K562 (cell line): ENCODE results near the gene LOXL3. TPM values are rescaled to one million over a fixed set of nuclear protein-coding genes. Genes with fewer than 3 reads are reported as not detected.

ENCODE experiments used
- CXXC5 ChIP-seq: fragments of 250-450 bp; sonication (Bioruptor Pico); IDR thresholded peaks from 2 replicates; pipeline ENCODE4 v1.8.0; 2022; ENCODE audit warnings: inconsistent platforms, mild to moderate bottlenecking, moderate library complexity
- E2F3 ChIP-seq: fragments of 250-450 bp; sonication (Bioruptor Pico); IDR thresholded peaks from 2 replicates; pipeline ENCODE4 v1.4.0; 2020; ENCODE audit warnings: mild to moderate bottlenecking
- HDAC1 ChIP-seq, 2 experiments: fragments of 450-650 bp; IDR thresholded peaks; 2 replicates each; pipeline ENCODE4 v1.6.1; 2016 to 2017; ENCODE audit warnings: inconsistent platforms in 1 of 2, mild to moderate bottlenecking in 1 of 2, moderate library complexity in 1 of 2
- SNRNP70 ChIP-seq: fragments of 200-400 bp; formaldehyde crosslinking; optimal IDR thresholded peaks from 2 replicates; pipeline ENCODE3; 2017; ENCODE audit warnings: low read depth, low read length
- TBP ChIP-seq: optimal IDR thresholded peaks from 2 replicates; pipeline ENCODE3; 2011; ENCODE audit warnings: low read depth, low read length, improper control_type of control experiment
- ZBTB7A ChIP-seq: IDR thresholded peaks from 2 replicates; pipeline ENCODE4 v1.6.1; 2011; ENCODE audit warnings: low read depth, mild to moderate bottlenecking, low read length, moderate library complexity, borderline replicate concordance; ENCODE audit not compliant: control insufficient read depth
- ZNF184 ChIP-seq: sonication (generic); formaldehyde crosslinking; IDR thresholded peaks from 2 replicates; pipeline ENCODE4 v1.5.0; 2020; ENCODE audit warnings: missing genetic modification reagents
- ZNF263 ChIP-seq: sonication (generic); formaldehyde crosslinking; IDR thresholded peaks from 2 replicates; pipeline ENCODE4 v1.8.0; 2022; ENCODE audit warnings: mild to moderate bottlenecking, missing genetic modification reagents, borderline replicate concordance
- ZNF41 ChIP-seq: fragments of 250-450 bp; sonication (Bioruptor Pico); conservative IDR thresholded peaks from 2 replicates; pipeline ENCODE4 v1.4.0; 2020; ENCODE audit warnings: mild to moderate bottlenecking
- ZNF764 ChIP-seq: fragments of 250-450 bp; sonication (Bioruptor Pico); IDR thresholded peaks from 2 replicates; pipeline ENCODE4 v1.4.0; 2020; ENCODE audit warnings: low read depth, mild to moderate bottlenecking, moderate library complexity
- polyA plus RNA-seq, 8 experiments: library from polyadenylated mRNA; depleted of rRNA in 4 of 8; stranded (reverse) in 5 of 8; unstranded in 3 of 8; fragments of >200 nt; fragmentation: Nextera tagmentation in 2 of 8; fragmentation: Illumina TruSeq in 1 of 8; extraction: Ambion mirVana in 2 of 8; extraction: Trizol in 1 of 8; gene quantifications; 2 replicates each; pipeline versions ENCODE4 v1.2.1 to v1.2.3, GENCODE V29; 2011 to 2014; ENCODE audit warnings: inconsistent platforms in 1 of 8, missing spikeins in 1 of 8
- total RNA-seq, 7 experiments: library from RNA; depleted of rRNA in 6 of 7; stranded (reverse); fragments of >200 nt in 6 of 7; fragmentation: Illumina TruSeq in 2 of 7; extraction: Trizol in 2 of 7; gene quantifications; 2 replicates each; pipeline versions ENCODE4 v1.2.1 to v1.2.3, GENCODE V29; 2011 to 2021; ENCODE audit warnings: low replicate concordance in 1 of 7
- TF ChIP-seq, protein P1 (sequence below), 2 experiments: IDR thresholded peaks; 2 replicates each; pipeline ENCODE4 v1.6.1; 2011; ENCODE audit warnings: borderline replicate concordance in 1 of 2, control low read depth in 1 of 2, low read depth in 1 of 2, low read length in 1 of 2, mild to moderate bottlenecking in 1 of 2, mixed read lengths in 1 of 2, moderate library complexity in 1 of 2; ENCODE audit not compliant: insufficient read depth in 1 of 2, insufficient read length in 1 of 2, poor library complexity in 1 of 2, severe bottlenecking in 1 of 2; ENCODE audit errors: extremely low read depth in 1 of 2
- TF ChIP-seq, protein P2 (sequence below): fragments of 450-650 bp; IDR thresholded peaks from 2 replicates; pipeline ENCODE4 v1.6.1; 2017; ENCODE audit warnings: antibody characterized with exemption, mild to moderate bottlenecking
- TF ChIP-seq, protein P3 (sequence below): fragments of 450-650 bp; IDR thresholded peaks from 2 replicates; pipeline ENCODE4 v1.6.1; 2016; ENCODE audit warnings: missing biosample characterization, missing genetic modification characterization
- TF ChIP-seq, protein P4 (sequence below): fragments of 450-650 bp; IDR thresholded peaks from 2 replicates; pipeline ENCODE4 v1.6.1; 2017; ENCODE audit warnings: antibody characterized with exemption
- TF ChIP-seq, protein P5 (sequence below): fragments of 450-650 bp; formaldehyde crosslinking; IDR thresholded peaks from 2 replicates; pipeline ENCODE4 v1.4.0; 2022; ENCODE audit warnings: mild to moderate bottlenecking, moderate library complexity

Gene LOXL3
- total and polyA plus RNA-seq, 9 of the 15 experiments (the other 6 are each of a cell fraction or from before 2014, with no cell fraction given), result 0.22 to 0.99 (median 0.31) TPM

DNA sequence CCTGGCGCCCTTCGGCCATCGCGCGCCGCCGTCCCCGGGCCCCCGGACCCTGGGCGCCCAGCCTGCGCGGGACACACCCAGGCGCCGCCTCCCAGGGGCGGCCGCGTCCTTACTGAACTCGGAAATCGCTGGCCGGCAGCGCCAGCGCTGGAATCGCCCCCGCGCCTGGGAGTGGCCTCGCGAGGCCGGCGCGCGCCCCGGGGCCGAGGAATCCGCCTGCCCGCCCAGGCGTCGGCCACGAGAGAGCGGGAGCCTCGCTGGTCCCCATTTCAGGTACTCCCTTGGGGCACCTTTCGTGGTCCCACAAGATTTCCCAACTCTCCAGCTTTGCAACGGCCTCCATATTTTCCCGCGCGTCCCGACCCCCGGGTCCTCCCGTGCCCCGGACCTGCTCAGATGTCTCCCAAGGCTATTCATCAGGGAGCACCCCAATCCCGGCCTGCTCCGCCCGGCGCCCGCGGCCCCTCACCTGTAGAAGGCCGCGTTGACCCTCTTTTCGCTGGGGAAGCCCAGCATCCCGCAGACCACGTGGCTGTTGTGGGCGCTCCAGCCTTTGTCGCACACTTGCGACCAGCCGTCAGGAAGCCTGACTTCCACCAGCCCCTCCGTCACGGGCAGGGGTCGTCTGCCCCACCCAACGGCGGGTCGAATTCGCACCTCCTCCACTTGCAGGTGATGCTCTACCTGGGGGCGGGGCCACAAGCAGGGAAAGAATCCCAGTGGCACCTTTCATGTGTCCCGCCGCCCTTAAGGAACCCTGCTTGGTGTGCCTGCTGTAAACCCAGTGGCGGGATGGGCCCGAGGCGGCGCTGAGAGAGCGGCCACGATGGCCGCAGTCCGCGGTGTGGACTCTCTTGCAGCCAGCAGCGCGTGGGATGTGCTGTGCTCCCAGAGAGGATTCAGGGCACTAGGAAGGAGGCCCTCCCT lies 4.6 kb downstream of the LOXL3 start (continued):
- TF ChIP-seq, protein P1, sequence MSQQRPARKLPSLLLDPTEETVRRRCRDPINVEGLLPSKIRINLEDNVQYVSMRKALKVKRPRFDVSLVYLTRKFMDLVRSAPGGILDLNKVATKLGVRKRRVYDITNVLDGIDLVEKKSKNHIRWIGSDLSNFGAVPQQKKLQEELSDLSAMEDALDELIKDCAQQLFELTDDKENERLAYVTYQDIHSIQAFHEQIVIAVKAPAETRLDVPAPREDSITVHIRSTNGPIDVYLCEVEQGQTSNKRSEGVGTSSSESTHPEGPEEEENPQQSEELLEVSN (IDR thresholded peaks at IDR 0.05; ENCODE audit: borderline replicate concordance in 1 of 2, extremely low read depth in 1 of 2, insufficient read depth in 1 of 2, insufficient read length in 1 of 2, low read depth in 1 of 2, low read length in 1 of 2, poor library complexity in 1 of 2, severe bottlenecking in 1 of 2), result peak; percentile 86 to 98
- TF ChIP-seq ZNF263 (CRISPR knock-in tag) (peak; percentile 90), ZNF184 (no peak), E2F3 (no peak; the same call in 1 of the 2 replicates), SNRNP70 (no peak), ZNF41 (no peak), ZBTB7A (peak; percentile 86; the same call in 1 of the 2 replicates), HDAC1 (IDR thresholded peaks at IDR 0.05) (no peak), ZNF764 (CRISPR knock-in tag) (no peak), CXXC5 (CRISPR knock-in tag) (peak; percentile 91), TBP (peak; percentile 56)
- TF ChIP-seq, protein P2, sequence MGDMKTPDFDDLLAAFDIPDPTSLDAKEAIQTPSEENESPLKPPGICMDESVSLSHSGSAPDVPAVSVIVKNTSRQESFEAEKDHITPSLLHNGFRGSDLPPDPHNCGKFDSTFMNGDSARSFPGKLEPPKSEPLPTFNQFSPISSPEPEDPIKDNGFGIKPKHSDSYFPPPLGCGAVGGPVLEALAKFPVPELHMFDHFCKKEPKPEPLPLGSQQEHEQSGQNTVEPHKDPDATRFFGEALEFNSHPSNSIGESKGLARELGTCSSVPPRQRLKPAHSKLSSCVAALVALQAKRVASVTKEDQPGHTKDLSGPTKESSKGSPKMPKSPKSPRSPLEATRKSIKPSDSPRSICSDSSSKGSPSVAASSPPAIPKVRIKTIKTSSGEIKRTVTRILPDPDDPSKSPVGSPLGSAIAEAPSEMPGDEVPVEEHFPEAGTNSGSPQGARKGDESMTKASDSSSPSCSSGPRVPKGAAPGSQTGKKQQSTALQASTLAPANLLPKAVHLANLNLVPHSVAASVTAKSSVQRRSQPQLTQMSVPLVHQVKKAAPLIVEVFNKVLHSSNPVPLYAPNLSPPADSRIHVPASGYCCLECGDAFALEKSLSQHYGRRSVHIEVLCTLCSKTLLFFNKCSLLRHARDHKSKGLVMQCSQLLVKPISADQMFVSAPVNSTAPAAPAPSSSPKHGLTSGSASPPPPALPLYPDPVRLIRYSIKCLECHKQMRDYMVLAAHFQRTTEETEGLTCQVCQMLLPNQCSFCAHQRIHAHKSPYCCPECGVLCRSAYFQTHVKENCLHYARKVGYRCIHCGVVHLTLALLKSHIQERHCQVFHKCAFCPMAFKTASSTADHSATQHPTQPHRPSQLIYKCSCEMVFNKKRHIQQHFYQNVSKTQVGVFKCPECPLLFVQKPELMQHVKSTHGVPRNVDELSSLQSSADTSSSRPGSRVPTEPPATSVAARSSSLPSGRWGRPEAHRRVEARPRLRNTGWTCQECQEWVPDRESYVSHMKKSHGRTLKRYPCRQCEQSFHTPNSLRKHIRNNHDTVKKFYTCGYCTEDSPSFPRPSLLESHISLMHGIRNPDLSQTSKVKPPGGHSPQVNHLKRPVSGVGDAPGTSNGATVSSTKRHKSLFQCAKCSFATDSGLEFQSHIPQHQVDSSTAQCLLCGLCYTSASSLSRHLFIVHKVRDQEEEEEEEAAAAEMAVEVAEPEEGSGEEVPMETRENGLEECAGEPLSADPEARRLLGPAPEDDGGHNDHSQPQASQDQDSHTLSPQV, result peak; percentile 80
- TF ChIP-seq, protein P3, sequence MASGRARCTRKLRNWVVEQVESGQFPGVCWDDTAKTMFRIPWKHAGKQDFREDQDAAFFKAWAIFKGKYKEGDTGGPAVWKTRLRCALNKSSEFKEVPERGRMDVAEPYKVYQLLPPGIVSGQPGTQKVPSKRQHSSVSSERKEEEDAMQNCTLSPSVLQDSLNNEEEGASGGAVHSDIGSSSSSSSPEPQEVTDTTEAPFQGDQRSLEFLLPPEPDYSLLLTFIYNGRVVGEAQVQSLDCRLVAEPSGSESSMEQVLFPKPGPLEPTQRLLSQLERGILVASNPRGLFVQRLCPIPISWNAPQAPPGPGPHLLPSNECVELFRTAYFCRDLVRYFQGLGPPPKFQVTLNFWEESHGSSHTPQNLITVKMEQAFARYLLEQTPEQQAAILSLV (tag), result no peak
- TF ChIP-seq, protein P4, sequence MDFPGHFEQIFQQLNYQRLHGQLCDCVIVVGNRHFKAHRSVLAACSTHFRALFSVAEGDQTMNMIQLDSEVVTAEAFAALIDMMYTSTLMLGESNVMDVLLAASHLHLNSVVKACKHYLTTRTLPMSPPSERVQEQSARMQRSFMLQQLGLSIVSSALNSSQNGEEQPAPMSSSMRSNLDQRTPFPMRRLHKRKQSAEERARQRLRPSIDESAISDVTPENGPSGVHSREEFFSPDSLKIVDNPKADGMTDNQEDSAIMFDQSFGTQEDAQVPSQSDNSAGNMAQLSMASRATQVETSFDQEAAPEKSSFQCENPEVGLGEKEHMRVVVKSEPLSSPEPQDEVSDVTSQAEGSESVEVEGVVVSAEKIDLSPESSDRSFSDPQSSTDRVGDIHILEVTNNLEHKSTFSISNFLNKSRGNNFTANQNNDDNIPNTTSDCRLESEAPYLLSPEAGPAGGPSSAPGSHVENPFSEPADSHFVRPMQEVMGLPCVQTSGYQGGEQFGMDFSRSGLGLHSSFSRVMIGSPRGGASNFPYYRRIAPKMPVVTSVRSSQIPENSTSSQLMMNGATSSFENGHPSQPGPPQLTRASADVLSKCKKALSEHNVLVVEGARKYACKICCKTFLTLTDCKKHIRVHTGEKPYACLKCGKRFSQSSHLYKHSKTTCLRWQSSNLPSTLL, result no peak
- TF ChIP-seq, protein P5, sequence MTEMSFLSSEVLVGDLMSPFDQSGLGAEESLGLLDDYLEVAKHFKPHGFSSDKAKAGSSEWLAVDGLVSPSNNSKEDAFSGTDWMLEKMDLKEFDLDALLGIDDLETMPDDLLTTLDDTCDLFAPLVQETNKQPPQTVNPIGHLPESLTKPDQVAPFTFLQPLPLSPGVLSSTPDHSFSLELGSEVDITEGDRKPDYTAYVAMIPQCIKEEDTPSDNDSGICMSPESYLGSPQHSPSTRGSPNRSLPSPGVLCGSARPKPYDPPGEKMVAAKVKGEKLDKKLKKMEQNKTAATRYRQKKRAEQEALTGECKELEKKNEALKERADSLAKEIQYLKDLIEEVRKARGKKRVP, result no peak
